Ammon's horn (tissue), 1 donor: ENCODE results near the gene SLC1A2.

Experiments used
- DNase-seq: peaks from one replicate; pipeline ENCODE4 v3.0.0-alpha.2; 2016; ENCODE audit warnings: low spot score

The SLC1A2 gene

DNA sequence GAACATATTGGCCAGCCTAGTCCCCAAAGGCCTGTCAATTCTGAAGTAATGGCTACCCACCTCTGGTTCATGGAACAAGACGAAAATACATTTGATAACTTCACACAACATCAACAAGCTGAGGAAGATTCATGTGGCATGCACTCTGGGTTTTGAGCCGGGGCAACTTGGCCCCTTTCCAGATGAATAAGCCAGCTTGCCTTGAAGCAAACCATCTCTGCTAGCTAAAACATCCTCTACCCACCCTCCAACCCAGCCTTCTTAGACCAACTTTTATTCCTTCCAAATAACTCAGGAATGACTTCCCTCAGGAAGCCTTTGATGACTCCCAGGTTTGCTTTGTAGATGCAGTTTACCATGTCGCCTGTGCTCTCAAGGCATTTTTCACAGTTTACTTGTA is 94.4 kb downstream of the SLC1A2 start:
- no peak for DNase-seq

DNA sequence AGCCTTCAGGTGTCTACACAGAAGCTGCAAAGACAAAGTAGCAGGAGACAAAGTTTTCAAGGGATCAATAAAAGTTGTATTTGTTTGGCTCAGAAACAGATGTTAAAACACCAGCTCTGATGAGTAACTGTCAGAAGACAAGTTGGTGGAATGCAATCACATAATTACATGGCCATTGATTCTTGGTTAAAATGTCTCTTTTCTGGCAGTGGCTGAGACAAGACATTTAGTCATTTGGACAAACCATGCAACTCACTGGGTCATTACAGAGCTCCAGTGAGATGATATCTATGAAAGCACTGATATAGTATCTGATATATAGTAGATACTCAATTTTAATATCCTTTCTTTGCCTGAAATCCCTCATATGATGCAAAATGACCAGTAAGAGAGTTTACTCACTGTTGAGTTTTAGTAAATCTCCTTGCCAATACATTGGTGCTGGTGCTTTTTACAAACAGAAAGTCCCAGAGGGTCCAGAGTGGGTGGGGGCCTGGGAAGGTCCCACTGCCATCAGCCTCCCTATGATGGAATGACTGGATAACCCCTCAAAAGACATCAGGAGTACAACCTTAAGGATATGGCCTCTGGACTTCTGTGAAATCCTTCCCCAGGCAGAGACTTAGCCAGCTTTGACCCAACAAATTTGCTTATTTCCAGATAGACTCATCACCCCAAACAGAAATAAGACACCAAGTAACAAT is 95.0 kb downstream of the SLC1A2 start:
- no peak for DNase-seq

DNA sequence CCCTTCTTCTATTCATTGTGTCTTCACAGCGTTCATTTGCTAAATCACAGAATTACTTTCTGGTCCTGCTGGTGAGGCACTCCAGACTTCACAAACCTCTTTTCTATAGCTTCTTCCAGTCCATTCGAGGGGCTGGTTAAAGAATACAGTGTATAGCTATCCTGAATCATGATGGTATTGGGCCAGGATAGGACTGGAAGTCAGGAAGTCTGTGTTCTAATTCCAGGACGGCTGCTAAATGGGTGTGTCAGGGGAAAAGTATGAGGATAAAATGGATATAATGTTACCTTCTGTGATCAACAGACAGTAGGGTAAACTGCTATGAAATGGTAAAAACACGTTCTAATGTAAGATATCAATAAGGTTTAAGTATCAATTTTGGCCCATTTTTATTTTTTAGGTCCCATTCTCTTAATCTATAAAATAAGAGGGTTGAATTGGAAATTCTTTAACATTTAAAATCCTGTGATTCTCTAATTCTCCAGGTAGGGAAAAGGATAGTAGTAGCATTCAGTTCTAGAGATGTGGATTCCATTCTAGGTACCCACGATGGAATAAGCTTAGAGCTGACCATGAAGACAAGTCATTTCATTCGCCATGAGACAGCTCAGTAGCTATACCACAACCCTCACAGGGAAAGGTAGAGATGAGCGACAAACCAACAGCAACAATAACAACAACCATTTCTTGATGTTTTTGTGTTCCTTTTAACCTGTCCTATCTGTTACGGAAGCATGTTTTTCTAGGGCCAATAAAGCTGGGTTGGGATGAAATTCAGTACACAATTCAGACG is 96.1 kb downstream of the SLC1A2 start:
- no peak for DNase-seq

DNA sequence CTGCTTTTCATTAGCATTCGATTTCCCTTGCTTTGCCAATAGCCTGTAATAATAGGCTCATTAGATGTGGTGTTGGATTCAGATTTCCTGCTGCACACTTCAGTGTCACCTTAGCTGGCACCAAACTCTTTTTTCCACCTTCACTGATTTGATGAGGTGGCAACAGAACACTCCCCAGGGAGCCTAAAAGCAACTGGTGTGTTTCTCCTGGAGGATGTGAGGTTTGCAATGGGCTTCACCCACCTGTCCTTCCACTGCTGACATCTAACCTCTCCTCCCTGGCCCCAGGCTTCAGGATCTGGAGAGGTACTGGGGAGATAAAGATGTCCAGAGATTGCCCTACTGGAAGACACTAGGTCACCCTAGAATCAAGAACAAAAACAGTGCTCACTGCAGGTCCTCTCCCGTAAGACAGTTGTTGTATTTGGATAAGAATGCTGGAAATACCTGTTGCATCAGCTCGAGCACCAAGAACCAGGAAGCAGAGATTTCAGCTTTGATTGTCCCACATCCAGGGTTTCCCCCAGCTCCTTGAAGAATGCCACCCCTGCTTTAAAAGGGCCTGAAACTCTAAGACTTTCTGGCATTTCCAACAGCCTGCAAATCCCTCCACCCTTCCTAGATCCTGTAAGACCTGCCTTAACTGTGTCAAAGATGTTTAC is 96.9 kb downstream of the SLC1A2 start:
- no peak for DNase-seq

DNA sequence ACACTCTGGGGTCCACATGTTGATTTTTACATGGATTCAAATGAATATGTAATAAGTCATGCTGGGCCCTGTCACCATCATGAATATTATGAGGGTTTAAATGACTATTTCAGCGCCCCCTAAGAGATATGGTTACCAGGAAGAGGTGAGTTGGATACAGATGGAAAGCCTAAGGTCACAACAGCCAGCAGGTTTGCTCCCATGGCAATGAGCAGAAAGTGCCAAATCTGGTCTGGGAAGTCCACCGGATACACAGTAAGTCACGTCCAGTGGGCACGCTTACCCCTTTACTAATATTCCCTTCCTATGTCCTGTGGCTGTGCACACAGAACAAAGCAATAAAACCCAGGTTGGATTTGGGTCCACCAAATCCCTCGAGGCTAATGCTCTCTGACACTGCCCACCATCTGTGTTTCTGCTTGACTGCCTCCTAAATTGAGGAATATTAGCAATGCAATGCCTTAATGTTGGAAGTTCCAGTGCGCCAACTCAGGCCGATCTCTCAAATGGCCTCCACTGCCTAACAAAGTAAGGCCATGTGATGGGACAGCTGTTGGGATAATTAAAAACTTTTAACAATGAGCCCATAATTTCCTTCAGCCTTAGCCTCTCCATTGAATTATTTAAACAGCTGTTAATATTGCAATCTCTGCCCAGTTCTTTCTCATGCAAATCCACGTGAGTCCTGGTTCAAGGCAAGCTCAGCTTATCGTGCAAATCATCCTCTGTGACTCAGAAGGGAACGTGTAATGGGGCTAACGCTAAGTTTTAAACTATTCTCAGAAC is 97.6 kb downstream of the SLC1A2 start:
- no peak for DNase-seq

DNA sequence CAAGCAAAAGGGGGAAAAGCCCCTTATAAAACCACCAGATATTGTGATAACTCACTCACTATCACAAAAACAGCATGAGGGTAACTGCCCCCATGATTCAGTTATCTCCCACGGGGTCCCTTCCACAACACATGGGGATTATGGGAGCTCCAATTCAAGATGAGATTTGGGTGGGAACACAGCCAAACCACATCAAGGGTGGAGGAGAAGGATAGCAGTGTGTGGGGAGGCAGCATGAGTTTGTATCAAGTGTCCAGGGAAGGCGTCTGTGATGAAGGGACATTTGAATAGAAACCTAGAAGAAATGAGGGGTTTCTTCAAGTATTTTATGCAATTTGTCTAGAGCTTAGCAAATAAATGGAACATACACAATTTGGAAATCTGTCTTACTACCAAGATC is 98.2 kb downstream of the SLC1A2 start:
- no peak for DNase-seq

DNA sequence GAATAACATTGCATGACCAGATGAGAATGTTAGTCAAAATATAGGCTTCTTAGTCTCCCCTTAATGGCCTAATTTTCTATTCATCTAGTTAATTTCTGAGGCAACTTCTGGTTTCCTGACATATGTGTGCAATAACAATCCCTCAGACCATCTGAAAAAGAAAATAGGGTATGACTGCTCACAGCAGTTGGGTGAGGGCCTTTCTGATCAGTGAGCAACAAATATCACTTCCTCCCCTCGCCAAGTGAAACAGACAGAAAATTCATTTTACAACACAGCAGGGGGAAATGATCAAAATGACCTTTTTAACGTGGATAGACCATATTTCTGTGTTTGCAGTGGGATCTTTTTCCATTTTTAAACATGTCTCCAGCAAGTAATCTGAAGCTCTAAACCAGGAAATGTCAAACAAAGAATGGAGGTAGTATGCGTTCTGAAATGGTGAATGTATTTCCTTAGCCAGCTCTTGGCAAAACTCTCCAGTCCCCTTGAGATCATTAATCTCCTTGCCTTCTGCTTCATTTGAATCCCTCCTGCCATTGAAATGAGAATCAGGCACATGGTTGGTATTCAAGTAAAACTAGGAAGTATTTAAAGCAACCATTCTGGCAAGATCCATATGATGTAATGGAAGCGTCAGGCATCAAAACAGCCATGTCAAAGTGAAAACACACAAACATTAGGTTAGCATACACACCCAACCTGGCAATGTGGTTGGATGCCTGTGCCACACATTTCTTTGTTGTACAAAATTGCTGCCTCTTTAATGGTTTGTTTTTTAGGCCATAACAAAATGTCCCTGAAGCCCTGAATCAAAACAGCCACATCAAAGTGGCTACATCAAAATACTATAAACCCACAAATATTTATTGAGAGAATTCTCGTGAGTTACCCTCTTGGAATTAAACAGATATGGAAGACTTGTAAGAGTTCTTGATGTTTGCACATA is 100.1 kb downstream of the SLC1A2 start:
- DNase-seq, result no peak

DNA sequence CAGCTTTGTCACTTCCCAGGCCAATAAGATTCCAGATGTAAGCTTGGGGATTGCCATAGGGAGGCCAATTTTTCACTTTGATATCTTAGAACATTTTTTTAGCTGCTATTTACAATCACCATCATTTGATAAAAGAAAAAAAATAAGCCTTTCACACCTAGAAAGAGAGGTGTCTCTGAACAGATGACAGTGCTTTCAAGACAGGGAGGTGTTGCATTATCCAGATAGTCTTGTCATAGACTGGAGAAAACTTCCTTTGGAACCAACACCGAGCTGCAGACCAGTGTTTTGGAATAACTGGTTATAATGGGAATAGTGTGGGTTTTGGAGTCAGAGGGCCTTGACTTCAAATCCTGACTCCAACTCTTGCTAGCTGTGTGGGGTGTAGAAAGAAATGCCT is 101.0 kb downstream of the SLC1A2 start:
- no peak for DNase-seq

DNA sequence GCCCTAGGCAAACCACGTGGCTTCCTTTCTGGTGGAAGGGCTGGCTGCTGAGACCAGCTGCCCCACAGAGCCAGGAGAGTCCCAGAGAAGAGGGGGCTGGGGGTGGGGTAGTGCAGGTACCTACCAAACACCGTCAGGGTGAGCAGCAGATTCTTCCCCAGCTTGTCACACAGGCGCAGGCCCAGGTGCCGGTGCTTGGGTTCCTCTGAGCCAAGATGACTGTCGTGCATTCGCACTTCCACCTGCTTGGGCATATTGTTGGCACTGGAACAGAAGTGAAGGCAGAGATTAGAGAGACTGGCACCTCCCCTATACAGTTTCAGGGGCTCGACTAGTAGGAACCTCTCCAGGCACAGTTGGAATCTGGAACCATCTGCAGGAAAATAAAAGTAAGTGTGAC is 102.1 kb downstream of the SLC1A2 start:
- no peak for DNase-seq

DNA sequence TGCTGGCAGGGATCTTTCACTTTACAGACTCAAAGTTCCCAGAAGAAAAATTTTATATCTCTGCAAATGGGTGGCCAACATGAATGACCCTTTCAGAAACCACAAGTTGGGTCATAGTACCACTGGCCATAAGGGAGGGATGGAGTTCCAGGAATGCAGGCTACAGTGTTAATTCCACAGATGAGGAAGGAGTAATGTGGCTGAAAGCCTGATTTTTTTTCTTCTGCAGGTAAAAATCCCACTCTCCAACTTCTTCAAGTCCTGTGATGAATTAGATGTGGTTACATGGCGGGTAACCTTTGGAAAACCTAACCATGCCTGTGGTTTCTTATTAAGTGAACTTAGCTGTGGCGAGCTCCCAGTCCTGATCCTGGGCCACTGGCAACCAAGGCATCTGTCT is 103.2 kb downstream of the SLC1A2 start:
- DNase-seq, result no peak

DNA sequence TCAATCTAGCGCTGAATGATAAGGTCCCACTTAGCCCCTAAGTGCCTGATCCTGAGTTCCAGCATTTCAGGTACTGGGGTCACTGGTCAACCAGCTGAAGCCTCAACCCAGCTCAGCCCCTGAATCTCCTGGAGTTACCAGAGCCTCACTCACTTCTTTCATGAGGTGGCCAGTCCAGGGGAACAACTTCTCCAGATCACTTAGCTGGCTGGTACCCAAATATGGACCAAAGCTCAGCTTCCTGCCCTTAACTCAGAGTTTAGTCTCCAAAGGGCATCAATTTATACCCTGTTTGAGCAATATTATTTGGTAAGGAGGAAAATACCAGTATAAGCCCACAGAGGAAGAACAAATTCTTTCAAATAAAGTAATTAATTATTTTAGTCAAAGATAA is 105.6 kb downstream of the SLC1A2 start:
- no peak for DNase-seq

DNA sequence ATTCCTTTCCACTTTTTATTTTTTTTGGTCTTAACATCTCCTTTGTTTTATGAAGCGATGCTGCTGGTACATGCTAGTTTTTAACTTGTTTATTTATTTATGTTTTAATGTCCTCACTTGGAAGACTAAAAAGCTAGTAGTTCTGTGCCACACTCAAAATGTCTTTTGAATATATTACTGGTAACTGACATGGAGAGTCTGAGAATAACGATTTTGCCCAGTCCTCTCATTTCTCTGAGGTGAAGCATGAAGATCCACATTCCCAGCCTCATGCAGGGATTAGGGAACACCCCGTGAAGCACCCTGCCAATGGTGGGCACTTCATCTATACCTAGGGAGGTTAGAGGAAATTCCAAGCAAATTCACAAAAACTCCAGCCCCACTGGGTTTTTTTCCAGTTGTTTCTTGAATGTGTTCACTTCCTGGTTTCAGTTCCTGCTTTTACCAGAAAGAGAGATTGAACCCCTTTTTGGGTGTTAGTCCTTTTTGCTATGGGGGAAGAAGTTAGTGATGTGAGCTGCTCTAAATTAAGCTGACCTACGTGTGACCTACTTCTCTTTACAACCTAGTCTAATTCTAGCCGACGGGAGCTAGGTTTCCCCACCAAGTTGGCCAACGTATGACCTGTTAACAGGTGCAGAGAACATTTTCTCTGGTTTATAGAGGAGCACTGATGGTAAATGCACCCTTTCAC is 106.1 kb downstream of the SLC1A2 start:
- DNase-seq, result peak; percentile 47

DNA sequence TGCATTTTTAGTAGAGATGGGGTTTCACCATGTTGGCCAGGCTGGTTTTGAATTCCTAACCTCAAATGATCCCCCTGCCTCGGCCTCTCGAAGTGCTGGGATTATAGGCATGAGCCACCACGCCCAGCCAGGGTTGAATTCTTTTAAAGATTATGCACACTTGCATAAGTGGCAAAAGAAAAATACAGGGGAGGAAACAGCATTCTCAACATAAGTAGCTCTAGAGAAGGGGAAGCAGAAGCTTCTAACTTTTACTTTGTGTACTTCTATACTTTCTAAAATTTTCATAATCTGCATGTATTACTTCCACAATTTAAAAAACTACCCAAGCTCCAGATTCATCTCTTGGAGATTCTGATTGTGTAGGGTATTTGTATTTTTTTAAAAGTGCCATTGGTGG is 108.0 kb downstream of the SLC1A2 start:
- no peak for DNase-seq

DNA sequence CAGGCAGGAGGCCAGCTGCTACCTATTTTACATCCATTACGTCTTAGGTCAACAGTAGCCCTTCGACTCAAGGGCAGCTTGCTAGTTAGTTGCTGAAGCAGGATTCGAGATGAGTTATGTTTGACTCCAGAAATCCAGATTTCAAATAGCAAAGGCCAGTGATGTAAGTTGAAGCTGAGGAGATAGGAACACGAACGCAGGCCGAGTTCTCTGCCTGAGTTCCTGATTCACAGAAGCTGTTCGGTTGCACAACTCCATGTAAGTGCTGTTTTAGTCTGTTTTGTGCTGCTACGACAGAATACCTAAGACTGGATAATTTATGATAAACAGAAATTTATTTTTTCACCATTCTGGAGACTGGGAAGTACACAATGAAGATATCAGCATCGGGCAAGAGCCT is 111.2 kb downstream of the SLC1A2 start:
- peak; percentile 60 for DNase-seq

DNA sequence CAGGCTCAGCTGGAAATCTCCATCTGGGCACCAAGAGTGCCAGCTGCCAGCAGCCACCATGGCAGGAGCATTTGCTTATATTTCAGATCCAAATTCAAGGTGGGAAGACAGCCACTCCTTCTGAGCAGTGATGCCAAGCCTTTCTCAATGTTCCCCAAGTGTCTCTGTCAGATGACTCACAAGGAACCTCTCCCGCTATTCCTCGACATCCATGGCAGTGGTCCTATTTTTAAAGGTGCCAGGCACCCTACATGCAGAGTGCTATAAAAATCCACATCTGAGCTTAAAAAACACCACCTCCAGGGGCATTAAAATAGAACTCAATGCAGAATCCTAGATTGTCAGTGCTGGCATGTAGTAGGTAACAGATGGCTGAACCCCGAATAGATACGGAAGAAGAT is 112.1 kb downstream of the SLC1A2 start:
- no peak for DNase-seq

DNA sequence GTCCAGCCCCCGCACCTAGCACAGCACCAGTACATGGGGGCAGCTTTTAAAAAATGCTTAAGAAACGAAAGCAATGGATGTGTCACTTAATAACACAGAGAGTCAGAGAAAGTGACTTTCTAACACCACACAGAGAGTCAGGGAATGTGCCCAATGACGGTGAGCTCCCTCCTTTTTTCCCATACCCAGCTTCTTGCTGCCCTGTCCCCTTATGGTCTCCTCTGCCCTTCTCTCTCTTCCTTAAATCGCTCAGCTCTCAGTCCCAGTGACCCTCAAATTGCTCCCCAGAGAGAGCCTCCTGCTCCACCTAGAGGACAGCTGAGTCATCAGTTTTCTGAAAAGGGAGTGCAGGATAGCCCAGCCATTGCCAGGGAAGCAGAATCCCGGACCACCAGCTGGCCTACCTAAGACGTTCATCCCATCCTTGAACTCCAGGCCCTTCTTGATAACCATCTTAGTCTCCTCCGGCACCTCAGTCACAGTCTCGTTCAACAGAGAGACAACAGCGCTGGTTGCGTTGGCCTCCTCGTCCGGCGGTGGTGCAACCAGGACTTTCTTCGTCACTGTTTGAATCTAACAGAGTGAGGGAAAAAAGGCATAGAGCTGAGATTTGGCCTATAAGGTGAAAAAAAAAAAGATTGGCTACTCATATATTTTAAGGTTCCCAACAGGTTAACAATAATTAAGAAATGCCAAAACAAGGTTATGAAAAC is 113.5 kb downstream of the SLC1A2 start:
- DNase-seq, result peak; percentile 25

DNA sequence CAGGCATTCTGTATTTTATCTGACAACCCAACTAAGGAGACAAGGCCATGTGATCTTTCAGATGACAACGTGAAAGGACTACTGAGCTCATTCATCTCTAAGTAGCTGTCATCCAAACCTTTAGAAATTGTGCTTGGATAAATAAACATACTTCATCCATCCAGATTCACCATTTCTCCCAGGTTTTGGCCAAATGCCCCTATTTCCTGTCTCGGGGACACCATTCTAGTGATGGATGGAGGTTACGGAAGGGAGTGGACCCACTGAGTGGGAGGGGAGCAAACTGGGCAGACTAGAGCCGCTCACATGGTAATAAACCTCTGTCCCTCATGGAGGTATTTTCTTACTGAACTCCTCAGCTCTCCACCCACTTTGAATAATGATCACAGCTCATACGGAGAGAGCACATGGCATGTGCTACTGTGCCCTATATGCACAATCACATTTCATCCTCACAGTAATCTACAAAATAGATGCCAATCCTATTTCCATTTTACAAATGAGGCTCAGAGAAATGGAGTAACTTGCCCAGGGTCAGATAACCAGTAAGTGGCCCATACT is 114.4 kb downstream of the SLC1A2 start:
- DNase-seq, result no peak

DNA sequence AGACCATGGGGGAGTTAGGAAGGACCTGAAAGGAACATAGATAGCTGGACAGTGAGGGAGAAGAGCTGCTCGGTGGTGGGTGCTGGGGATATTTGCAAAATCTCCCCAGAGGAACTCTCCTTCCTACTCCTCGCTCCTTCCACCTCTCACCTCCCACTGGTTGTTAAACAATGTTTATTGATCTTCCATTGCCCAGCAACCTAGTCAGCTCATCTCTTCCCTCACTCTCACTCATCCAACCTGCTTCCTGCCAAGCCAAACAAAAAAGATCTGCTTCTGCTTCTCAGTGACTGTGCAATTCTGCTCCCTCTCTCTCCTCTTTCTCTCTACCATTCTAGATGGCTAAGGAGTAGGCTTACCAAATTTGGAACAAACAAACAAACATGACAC is 115.0 kb downstream of the SLC1A2 start:
- DNase-seq, result no peak

DNA sequence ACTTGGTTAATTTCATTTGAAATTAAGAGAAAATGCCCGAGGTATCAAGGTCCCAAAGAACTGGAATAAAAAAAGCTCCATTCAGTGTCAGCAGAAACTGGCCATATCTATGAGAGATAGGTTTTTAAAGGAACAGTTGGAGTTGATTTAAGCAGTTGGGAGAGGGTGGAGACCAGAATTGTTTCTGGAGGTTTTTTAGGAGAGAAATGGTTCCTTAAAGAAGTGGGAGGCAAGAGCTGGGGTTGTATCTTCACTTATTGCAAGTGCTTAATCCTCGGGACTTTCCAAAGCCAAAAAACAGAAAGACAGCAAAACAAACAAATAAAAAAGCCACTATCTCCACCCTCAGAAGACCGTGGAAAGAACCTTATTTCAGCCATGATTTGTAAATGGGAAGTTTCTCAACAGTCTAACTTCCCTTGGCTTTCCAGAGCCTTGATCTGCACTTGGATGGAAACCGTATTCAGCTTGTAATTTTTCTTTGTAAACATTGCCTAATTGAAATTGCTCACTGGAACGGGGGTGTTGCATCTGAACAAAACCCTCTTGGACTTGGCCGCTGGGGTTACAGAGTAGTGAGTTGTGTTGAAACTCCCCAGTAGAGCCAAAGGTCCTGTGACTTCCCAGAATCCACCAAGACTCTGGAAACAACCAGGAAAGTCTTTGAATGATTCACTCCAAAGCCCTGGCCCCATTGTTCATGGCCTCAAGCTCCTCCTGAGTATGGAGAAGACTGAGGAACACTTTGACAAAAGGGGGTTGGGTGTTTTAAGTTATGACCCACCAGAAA is 115.6 kb downstream of the SLC1A2 start:
- peak; percentile 58 for DNase-seq
